Measurements from ENCODE around the gene CT45A3. TPM values are rescaled to one million over a fixed set of nuclear protein-coding genes. Genes with fewer than 3 reads are reported as not detected.

Gene CT45A3, protein sequence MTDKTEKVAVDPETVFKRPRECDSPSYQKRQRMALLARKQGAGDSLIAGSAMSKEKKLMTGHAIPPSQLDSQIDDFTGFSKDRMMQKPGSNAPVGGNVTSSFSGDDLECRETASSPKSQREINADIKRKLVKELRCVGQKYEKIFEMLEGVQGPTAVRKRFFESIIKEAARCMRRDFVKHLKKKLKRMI
- not detected for total RNA-seq

DNA sequence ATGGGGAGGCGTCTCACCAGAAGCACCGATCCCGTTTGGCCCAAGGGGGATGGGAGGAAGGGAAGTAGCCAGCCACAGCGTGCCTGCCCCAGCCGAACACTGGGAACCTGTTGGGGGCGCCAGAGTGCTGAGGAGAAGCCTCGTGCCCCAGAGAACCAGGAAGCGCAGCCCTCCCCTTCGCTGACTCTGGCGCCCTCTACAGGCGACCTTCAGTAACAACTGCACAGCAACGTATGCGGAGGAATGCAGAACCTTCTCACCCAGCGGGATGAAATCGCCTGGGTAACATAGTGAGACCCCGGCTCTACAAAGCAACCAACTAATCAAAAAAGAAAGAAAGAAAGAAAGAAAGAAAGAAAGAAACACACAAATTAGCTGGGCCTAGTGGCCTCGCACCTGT, at the start of gene CT45A3:
CT45A3 (minus strand) TSS at position 101 of the 400 bp plus-strand sequence. CDS start 3,747 bp downstream, outside the sequence.

DNA sequence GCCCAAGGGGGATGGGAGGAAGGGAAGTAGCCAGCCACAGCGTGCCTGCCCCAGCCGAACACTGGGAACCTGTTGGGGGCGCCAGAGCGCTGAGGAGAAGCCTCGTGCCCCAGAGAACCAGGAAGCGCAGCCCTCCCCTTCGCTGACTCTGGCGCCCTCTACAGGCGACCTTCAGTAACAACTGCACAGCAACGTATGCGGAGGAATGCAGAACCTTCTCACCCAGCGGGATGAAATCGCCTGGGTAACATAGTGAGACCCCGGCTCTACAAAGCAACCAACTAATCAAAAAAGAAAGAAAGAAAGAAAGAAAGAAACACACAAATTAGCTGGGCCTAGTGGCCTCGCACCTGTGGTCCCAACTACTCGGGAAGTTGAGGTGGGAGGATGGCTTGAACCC, 34.7 kb upstream of the CT45A3 start, which contains the start of gene CT45A6:
CT45A6 (minus strand) TSS at position 101 of the 400 bp plus-strand sequence. CDS start 3,794 bp downstream, outside the sequence.

DNA sequence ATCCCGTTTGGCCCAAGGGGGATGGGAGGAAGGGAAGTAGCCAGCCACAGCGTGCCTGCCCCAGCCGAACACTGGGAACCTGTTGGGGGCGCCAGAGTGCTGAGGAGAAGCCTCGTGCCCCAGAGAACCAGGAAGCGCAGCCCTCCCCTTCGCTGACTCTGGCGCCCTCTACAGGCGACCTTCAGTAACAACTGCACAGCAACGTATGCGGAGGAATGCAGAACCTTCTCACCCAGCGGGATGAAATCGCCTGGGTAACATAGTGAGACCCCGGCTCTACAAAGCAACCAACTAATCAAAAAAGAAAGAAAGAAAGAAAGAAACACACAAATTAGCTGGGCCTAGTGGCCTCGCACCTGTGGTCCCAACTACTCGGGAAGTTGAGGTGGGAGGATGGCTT, 17.4 kb upstream of the CT45A3 start, which contains the start of gene CT45A5:
CT45A5 (minus strand) TSS at position 101 of the 400 bp plus-strand sequence. CDS start 3,774 bp downstream, outside the sequence.

DNA sequence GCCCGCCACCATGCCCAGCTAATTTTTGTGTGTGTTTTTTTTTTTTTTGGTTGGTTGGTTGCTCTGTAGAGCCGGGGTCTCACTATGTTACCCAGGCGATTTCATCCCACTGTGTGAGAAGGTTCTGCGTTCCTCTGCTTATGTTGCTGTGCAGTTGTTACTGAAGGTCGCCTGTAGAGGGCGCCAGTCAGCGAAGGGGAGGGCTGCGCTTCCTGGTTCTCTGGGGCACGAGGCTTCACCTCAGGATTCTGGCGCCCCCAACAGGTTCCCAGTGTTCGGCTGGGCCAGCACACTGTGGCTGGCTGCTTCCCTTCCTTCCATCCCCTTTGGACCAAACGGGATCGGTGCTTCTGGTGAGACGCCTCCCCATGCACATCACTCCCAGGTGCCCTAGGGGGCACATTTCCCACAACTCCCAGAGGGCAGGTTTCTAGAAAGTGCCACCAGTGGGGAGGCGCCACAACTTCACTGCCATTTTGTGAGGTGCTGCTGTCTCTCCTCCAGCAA, 54.8 kb downstream of the CT45A3 start, which contains the start of gene CT45A1:
CT45A1 (plus strand) TSS at position 457 of the 507 bp plus-strand sequence. CDS start 5,302 bp downstream, outside the sequence.

Other genes starting within 250 kb of the CT45A3 start
- 26.5 TPM for gene INTS6L, start 247.5 kb downstream of the CT45A3 start, total RNA-seq
- not detected for gene CT45A1, start 54.6 kb downstream of the CT45A3 start, total RNA-seq
- not detected for gene CT45A5, start 17.3 kb upstream of the CT45A3 start, total RNA-seq
- gene CT45A6, start 34.6 kb upstream of the CT45A3 start, total RNA-seq: not detected
- not detected for gene CT45A2, start 51.8 kb upstream of the CT45A3 start, total RNA-seq
- not detected for gene CT45A7, start 69.1 kb upstream of the CT45A3 start, total RNA-seq
- gene CT45A8, start 86.3 kb upstream of the CT45A3 start, total RNA-seq: not detected
- gene CT45A9, start 103.6 kb upstream of the CT45A3 start, total RNA-seq: not detected
- gene CT45A10, start 125.3 kb upstream of the CT45A3 start, total RNA-seq: not detected
- gene SAGE1, start 125.5 kb upstream of the CT45A3 start, total RNA-seq: not detected
- 21.6 TPM for gene MMGT1, start 205.8 kb upstream of the CT45A3 start, total RNA-seq
- 36.3 TPM for gene SLC9A6, start 217.2 kb upstream of the CT45A3 start, total RNA-seq

Measured in camera-type eye (tissue), 1 donor.